Mesenchymal stem cell (in vitro differentiated cells and primary cell): ENCODE data around the gene AGPS.
"Not testable (repeated sequence)": the region's sequence is repeated elsewhere in the genome, so short reads cannot be mapped to it uniquely, and the experiment has no call there.

Experiments used
- DNase-seq: peaks from one replicate; pipeline ENCODE4 v3.0.0-alpha.2; 2013
- H2AFZ ChIP-seq: one replicate; pipeline ENCODE4 v1.6.1; 2013; ENCODE audit warnings: low read depth, mild to moderate bottlenecking, control low read depth, inconsistent platforms, low read length, moderate library complexity
- H2AK5ac ChIP-seq: 2 replicates; pipeline ENCODE4 v1.6.1; 2013; ENCODE audit warnings: low read length, moderate library complexity, mild to moderate bottlenecking, inconsistent platforms; ENCODE audit not compliant: severe bottlenecking
- H2BK120ac ChIP-seq: one replicate; pipeline ENCODE4 v1.6.1; 2013; ENCODE audit warnings: low read depth, mild to moderate bottlenecking, inconsistent platforms, low read length, moderate library complexity
- H2BK12ac ChIP-seq, 2 experiments: one replicate each; pipeline ENCODE4 v1.6.1; 2013; ENCODE audit warnings: inconsistent platforms in 2 of 2, low read length in 2 of 2, mild to moderate bottlenecking in 2 of 2, moderate library complexity in 2 of 2, control low read depth in 1 of 2
- H2BK15ac ChIP-seq: one replicate; pipeline ENCODE4 v1.6.1; 2013; ENCODE audit warnings: mild to moderate bottlenecking, low read depth, inconsistent platforms; ENCODE audit not compliant: poor library complexity, severe bottlenecking
- H2BK5ac ChIP-seq: 2 replicates; pipeline ENCODE4 v1.6.1; 2013; ENCODE audit warnings: low read depth, mild to moderate bottlenecking, low read length, control low read depth, inconsistent platforms; ENCODE audit not compliant: poor library complexity, severe bottlenecking
- H3K14ac ChIP-seq, 2 experiments: one replicate each; pipeline ENCODE4 v1.6.1; 2013; ENCODE audit warnings: inconsistent platforms in 2 of 2, low read length in 2 of 2, control low read depth in 1 of 2, mild to moderate bottlenecking in 1 of 2, moderate library complexity in 1 of 2
- H3K18ac ChIP-seq, 2 experiments: one replicate each; pipeline ENCODE4 v1.6.1; 2013; ENCODE audit warnings: inconsistent platforms in 2 of 2, low read length in 2 of 2, control low read depth in 1 of 2, low read depth in 1 of 2, mild to moderate bottlenecking in 1 of 2
- H3K23ac ChIP-seq, 2 experiments: one replicate each; pipeline ENCODE4 v1.6.1; 2013; ENCODE audit warnings: inconsistent platforms in 2 of 2, low read length in 2 of 2, mild to moderate bottlenecking in 2 of 2, moderate library complexity in 2 of 2, control low read depth in 1 of 2
- H3K27ac ChIP-seq: 2 replicates; pipeline ENCODE4 v1.5.1; 2013; ENCODE audit warnings: mild to moderate bottlenecking, moderate library complexity, low read length, control low read depth, inconsistent platforms; ENCODE audit not compliant: poor library complexity, severe bottlenecking
- H3K27me3 ChIP-seq, 2 experiments: 2 replicates each; pipeline versions ENCODE4 v1.6.1 to v1.7.0; 2013; ENCODE audit warnings: low read length in 2 of 2, mild to moderate bottlenecking in 2 of 2, moderate library complexity in 2 of 2, control low read depth in 1 of 2, inconsistent platforms in 1 of 2; ENCODE audit not compliant: control insufficient read depth in 1 of 2, insufficient read depth in 1 of 2
- H3K36me3 ChIP-seq, 2 experiments: 2 replicates each; pipeline versions ENCODE4 v1.6.1 to v1.7.0; 2013; ENCODE audit warnings: low read length in 2 of 2, control low read depth in 1 of 2, inconsistent platforms in 1 of 2, low read depth in 1 of 2, mild to moderate bottlenecking in 1 of 2; ENCODE audit not compliant: insufficient read depth in 2 of 2, control insufficient read depth in 1 of 2
- H3K4ac ChIP-seq, 2 experiments: one replicate each; pipeline ENCODE4 v1.6.1; 2013; ENCODE audit warnings: inconsistent platforms in 2 of 2, low read length in 2 of 2, mild to moderate bottlenecking in 2 of 2, moderate library complexity in 2 of 2, control low read depth in 1 of 2, low read depth in 1 of 2
- H3K4me1 ChIP-seq: 2 replicates; pipeline ENCODE4 v1.6.1; 2013; ENCODE audit warnings: low read depth, low read length, control low read depth; ENCODE audit not compliant: control insufficient read depth, insufficient read depth
- H3K4me2 ChIP-seq: 2 replicates; pipeline ENCODE4 v1.6.1; 2013; ENCODE audit warnings: low read length, mild to moderate bottlenecking, inconsistent platforms; ENCODE audit not compliant: poor library complexity, severe bottlenecking
- H3K4me3 ChIP-seq, 2 experiments: 2 replicates each; pipeline versions ENCODE4 v1.5.1 to v1.7.0; 2013; ENCODE audit warnings: low read length in 2 of 2, mild to moderate bottlenecking in 2 of 2, control low read depth in 1 of 2, low read depth in 1 of 2; ENCODE audit not compliant: insufficient read depth in 1 of 2
- H3K79me1 ChIP-seq: replicated peaks from 2 replicates; pipeline ENCODE4 v1.6.1; 2013; ENCODE audit warnings: mild to moderate bottlenecking, control low read depth, low read length, inconsistent platforms; ENCODE audit not compliant: poor library complexity, severe bottlenecking
- H3K9ac ChIP-seq: 2 replicates; pipeline ENCODE4 v1.7.0; 2013; ENCODE audit warnings: mild to moderate bottlenecking, low read length, moderate library complexity
- H3K9me3 ChIP-seq: 2 replicates; pipeline ENCODE4 v1.7.0; 2013; ENCODE audit warnings: mild to moderate bottlenecking, low read length; ENCODE audit not compliant: control insufficient read depth
- H4K8ac ChIP-seq: one replicate; pipeline ENCODE4 v1.6.1; 2013; ENCODE audit warnings: inconsistent platforms, mild to moderate bottlenecking, low read length, moderate library complexity
- H4K91ac ChIP-seq: one replicate; pipeline ENCODE4 v1.6.1; 2013; ENCODE audit warnings: mild to moderate bottlenecking, low read length, inconsistent platforms
- WGBS: methylation state at CpG from one replicate; pipeline ENCODE4 v1.1.7; 2013; ENCODE audit warnings: mixed read lengths; 5-methylcytosine and 5-hydroxymethylcytosine counted together

The AGPS gene

GRCh38 chr2:177548636-177549035 is 156.1 kb downstream of the AGPS start:
- H4K91ac ChIP-seq, result no peak overlapping the region
- no peak overlapping the region for H2AK5ac ChIP-seq
- H3K79me1 ChIP-seq, result peaks cover 2% of the 10 kb centered on the region
- H3K18ac ChIP-seq, result no peak overlapping the region
- no peak overlapping the region for H3K4me3 ChIP-seq
- H2BK5ac ChIP-seq, result no peak overlapping the region
- no peak overlapping the region for H3K14ac ChIP-seq
- H3K4me1 ChIP-seq, result peaks cover 5% of the 10 kb centered on the region
- no peak overlapping the region for H2BK120ac ChIP-seq
- H2AFZ ChIP-seq, result no peak overlapping the region
- H3K27ac ChIP-seq, result no peak overlapping the region
- H2BK12ac ChIP-seq, result no peak overlapping the region
- H3K23ac ChIP-seq, result no peak overlapping the region
- H3K4me2 ChIP-seq, result no peak overlapping the region
- H3K9ac ChIP-seq, result no peak overlapping the region
- H2BK15ac ChIP-seq, result no peak overlapping the region
- no peaks in the 10 kb centered on the region for H3K27me3 ChIP-seq
- no peaks in the 10 kb centered on the region for H3K9me3 ChIP-seq
- no peak overlapping the region for H3K4ac ChIP-seq
- no peak for DNase-seq
- H4K8ac ChIP-seq, result no peak overlapping the region
- no peaks in the 10 kb centered on the region for H3K36me3 ChIP-seq

- Histone ChIP-seq H3K9me3 (no peaks in the 10 kb centered on the region), H2BK120ac (no peak overlapping the region), H4K8ac (no peak overlapping the region), H3K27me3 (no peaks in the 10 kb centered on the region), H3K4me3 (no peak overlapping the region), H3K9ac (no peak overlapping the region), H4K91ac (no peak overlapping the region), H3K4me1 (peaks cover 5% of the 10 kb centered on the region), H2BK5ac (no peak overlapping the region), H2BK15ac (no peak overlapping the region), H3K36me3 (no peaks in the 10 kb centered on the region), H2BK12ac (no peak overlapping the region), H3K14ac (no peak overlapping the region), H3K79me1 (peaks cover 2% of the 10 kb centered on the region), H3K4ac (no peak overlapping the region), H3K23ac (no peak overlapping the region), H3K27ac (no peak overlapping the region), H3K18ac (no peak overlapping the region), H2AK5ac (no peak overlapping the region), H2AFZ (no peak overlapping the region), H3K4me2 (no peak overlapping the region)
- DNase-seq, result peak; percentile 18
These were observed 156.6 kb downstream of the AGPS start for GRCh38 chr2:177549171-177549570.

GRCh38 chr2:177550264-177551200 is 158.0 kb downstream of the AGPS start:
- Histone ChIP-seq H2BK15ac (no peak overlapping the region), H2BK12ac (no peak overlapping the region), H2BK120ac (no peak overlapping the region), H3K4me3 (no peak overlapping the region), H3K4ac (no peak overlapping the region), H2BK5ac (no peak overlapping the region), H2AK5ac (no peak overlapping the region), H3K27ac (no peak overlapping the region), H3K27me3 (no peaks in the 10 kb centered on the region), H3K9me3 (no peaks in the 10 kb centered on the region), H3K79me1 (peaks cover 2% of the 10 kb centered on the region), H3K36me3 (no peaks in the 10 kb centered on the region), H4K8ac (no peak overlapping the region), H4K91ac (no peak overlapping the region), H3K23ac (no peak overlapping the region), H3K9ac (no peak overlapping the region), H3K4me2 (no peak overlapping the region), H3K18ac (no peak overlapping the region), H3K4me1 (peaks cover 5% of the 10 kb centered on the region), H2AFZ (no peak overlapping the region), H3K14ac (no peak overlapping the region)
- 100% methylated on average over 3 of the region's 5 CpGs for WGBS
- no peak for DNase-seq

- not testable (repeated sequence) for H3K79me1 ChIP-seq, H2BK5ac ChIP-seq, H3K9ac ChIP-seq, H3K4me2 ChIP-seq, H3K27me3 ChIP-seq, H3K36me3 ChIP-seq, H4K8ac ChIP-seq, H2BK120ac ChIP-seq, DNase-seq, H2AK5ac ChIP-seq, H3K27ac ChIP-seq, H2BK15ac ChIP-seq, H3K23ac ChIP-seq, H2AFZ ChIP-seq, H3K4ac ChIP-seq, H3K4me1 ChIP-seq, H3K4me3 ChIP-seq, H4K91ac ChIP-seq, H3K18ac ChIP-seq, H3K9me3 ChIP-seq, H2BK12ac ChIP-seq, H3K14ac ChIP-seq
- WGBS, result 100% methylated on average over 3 of the region's 4 CpGs
These were observed 158.8 kb downstream of the AGPS start for GRCh38 chr2:177551360-177551759.
